Measurements from ENCODE around the gene MTRF1.
"Not testable (repeated sequence)": the region's sequence is repeated elsewhere in the genome, so short reads cannot be mapped to it uniquely, and the experiment has no call there.

- not testable (repeated sequence) for TF ChIP-seq POLR2AphosphoS5, CTCF (IDR thresholded peaks at IDR 0.05)
Measured at GRCh38 chr13:41279156-41279555, 15.8 kb upstream of the MTRF1 start.

Data from prostate gland (tissue), 2 donors.